H9 (cell line): Measurements from ENCODE around the gene RNF213. TPM values are rescaled to one million over a fixed set of nuclear protein-coding genes. Genes with fewer than 3 reads are reported as not detected.

Experiments
- DNase-seq: peaks from one replicate; pipeline ENCODE4 v3.0.0-alpha.2; 2017
- H2AFZ ChIP-seq: one replicate; pipeline ENCODE4 v1.6.1; 2013; ENCODE audit warnings: mild to moderate bottlenecking, low read length, control low read depth, moderate library complexity
- H2AK5ac ChIP-seq: 2 replicates; pipeline ENCODE4 v1.6.1; 2013; ENCODE audit warnings: low read length, control low read depth, mixed read lengths; ENCODE audit not compliant: insufficient read length
- H2BK120ac ChIP-seq: one replicate; pipeline ENCODE4 v1.6.1; 2013; ENCODE audit warnings: low read depth, mild to moderate bottlenecking, low read length, control low read depth, inconsistent platforms; ENCODE audit not compliant: poor library complexity, severe bottlenecking
- H2BK12ac ChIP-seq: 2 replicates; pipeline ENCODE4 v1.6.1; 2013; ENCODE audit warnings: low read length, control low read depth, mixed read lengths, low read depth; ENCODE audit not compliant: insufficient read length
- H2BK15ac ChIP-seq: 2 replicates; pipeline ENCODE4 v1.6.1; 2013; ENCODE audit warnings: low read depth, low read length, control low read depth
- H2BK20ac ChIP-seq: one replicate; pipeline ENCODE4 v1.6.1; 2013; ENCODE audit warnings: low read depth, mild to moderate bottlenecking, low read length, control low read depth, inconsistent platforms; ENCODE audit not compliant: poor library complexity, severe bottlenecking
- H2BK5ac ChIP-seq: 2 replicates; pipeline ENCODE4 v1.6.1; 2013; ENCODE audit warnings: low read length, control low read depth, mixed read lengths; ENCODE audit not compliant: insufficient read length
- H3K14ac ChIP-seq: 2 replicates; pipeline ENCODE4 v1.6.1; 2013; ENCODE audit warnings: low read length, control low read depth; ENCODE audit not compliant: insufficient read depth
- H3K18ac ChIP-seq: 2 replicates; pipeline ENCODE4 v1.6.1; 2013; ENCODE audit warnings: low read depth, mild to moderate bottlenecking, mixed read lengths, low read length, control low read depth; ENCODE audit not compliant: insufficient read length
- H3K23ac ChIP-seq: 2 replicates; pipeline ENCODE4 v1.6.1; 2013; ENCODE audit warnings: low read length, control low read depth, mixed read lengths, low read depth; ENCODE audit not compliant: insufficient read length
- H3K23me2 ChIP-seq: 2 replicates; pipeline ENCODE4 v1.6.1; 2013; ENCODE audit warnings: low read depth, mild to moderate bottlenecking, mixed read lengths, low read length, control low read depth; ENCODE audit not compliant: insufficient read length, poor library complexity, severe bottlenecking
- H3K27ac ChIP-seq: 2 replicates; pipeline ENCODE4 v1.5.1; 2013; ENCODE audit warnings: low read length, control low read depth, mixed read lengths, low read depth; ENCODE audit not compliant: insufficient read length
- H3K27me3 ChIP-seq: 2 replicates; pipeline ENCODE4 v1.6.1; 2013; ENCODE audit warnings: low read length, control low read depth, inconsistent platforms; ENCODE audit not compliant: insufficient read depth
- H3K4ac ChIP-seq: 2 replicates; pipeline ENCODE4 v1.6.1; 2013; ENCODE audit warnings: low read depth, mild to moderate bottlenecking, control low read depth, inconsistent platforms, low read length, moderate library complexity
- H3K4me1 ChIP-seq: 2 replicates; pipeline ENCODE4 v1.6.1; 2013; ENCODE audit warnings: low read length, control low read depth, inconsistent platforms; ENCODE audit not compliant: insufficient read depth
- H3K4me2 ChIP-seq: 2 replicates; pipeline ENCODE4 v1.6.1; 2013; ENCODE audit warnings: low read length, control low read depth, mixed read lengths; ENCODE audit not compliant: insufficient read length, insufficient read depth
- H3K56ac ChIP-seq: 2 replicates; pipeline ENCODE4 v1.6.1; 2013; ENCODE audit warnings: low read depth, mild to moderate bottlenecking, mixed read lengths, low read length, control low read depth; ENCODE audit not compliant: insufficient read length
- H3K79me1 ChIP-seq: 2 replicates; pipeline ENCODE4 v1.6.1; 2013; ENCODE audit warnings: low read depth, mild to moderate bottlenecking, moderate library complexity, low read length, control low read depth, inconsistent platforms; ENCODE audit not compliant: insufficient read depth, poor library complexity, severe bottlenecking
- H3K79me2 ChIP-seq: 2 replicates; pipeline ENCODE4 v1.6.1; 2013; ENCODE audit warnings: low read length, control low read depth, inconsistent platforms; ENCODE audit not compliant: insufficient read depth
- H3K9ac ChIP-seq: 2 replicates; pipeline ENCODE4 v1.6.1; 2013; ENCODE audit warnings: low read length, control low read depth, mixed read lengths; ENCODE audit not compliant: insufficient read length; ENCODE audit errors: extremely low read depth
- H3K9me3 ChIP-seq: one replicate; pipeline ENCODE4 v1.6.1; 2013; ENCODE audit warnings: low read depth, low read length, inconsistent platforms; ENCODE audit not compliant: control insufficient read depth
- H3T11ph ChIP-seq: one replicate; pipeline ENCODE4 v1.6.1; 2013; ENCODE audit warnings: mild to moderate bottlenecking, low read length, control low read depth, inconsistent platforms
- H4K20me1 ChIP-seq: one replicate; pipeline ENCODE4 v1.6.1; 2013; ENCODE audit not compliant: control insufficient read depth, insufficient read length, insufficient read depth
- H4K5ac ChIP-seq: 2 replicates; pipeline ENCODE4 v1.6.1; 2013; ENCODE audit warnings: low read depth, mild to moderate bottlenecking, mixed read lengths, low read length, control low read depth; ENCODE audit not compliant: insufficient read length
- H4K8ac ChIP-seq: replicated peaks from 2 replicates; pipeline ENCODE4 v1.6.1; 2013; ENCODE audit warnings: low read length, control low read depth, mixed read lengths, low read depth; ENCODE audit not compliant: insufficient read length
- H4K91ac ChIP-seq: 2 replicates; pipeline ENCODE4 v1.6.1; 2013; ENCODE audit warnings: low read depth, mild to moderate bottlenecking, moderate library complexity, mixed read lengths, low read length, control low read depth; ENCODE audit not compliant: insufficient read length
- H3K27ac Mint-ChIP-seq, 3 experiments: 2 replicates in 2 of 3; 3 replicates in 1 of 3; pipeline ENCODE4 v1.8.0; 2020 to 2021; ENCODE audit warnings: mixed read lengths in 3 of 3, mild to moderate bottlenecking in 1 of 3, moderate library complexity in 1 of 3
- H3K27me3 Mint-ChIP-seq: 2 replicates; pipeline ENCODE4 v1.8.0; 2021; ENCODE audit warnings: low read depth, mild to moderate bottlenecking, moderate library complexity, mixed read lengths
- H3K36me3 Mint-ChIP-seq, 3 experiments: 2 replicates in 2 of 3; 3 replicates in 1 of 3; pipeline ENCODE4 v1.8.0; 2020 to 2021; ENCODE audit warnings: low read depth in 3 of 3, mixed read lengths in 3 of 3; ENCODE audit not compliant: insufficient read depth in 1 of 3
- H3K4me1 Mint-ChIP-seq, 2 experiments: 2 replicates each; pipeline ENCODE4 v1.8.0; 2020; ENCODE audit warnings: mixed read lengths in 2 of 2
- H3K4me3 Mint-ChIP-seq, 2 experiments: 2 replicates in 1 of 2; 3 replicates in 1 of 2; pipeline ENCODE4 v1.8.0; 2020 to 2021; ENCODE audit warnings: mild to moderate bottlenecking in 2 of 2, mixed read lengths in 2 of 2, moderate library complexity in 1 of 2
- H3K9me3 Mint-ChIP-seq, 2 experiments: 2 replicates in 1 of 2; 3 replicates in 1 of 2; pipeline ENCODE4 v1.8.0; 2020; ENCODE audit warnings: mild to moderate bottlenecking in 2 of 2, mixed read lengths in 2 of 2, moderate library complexity in 1 of 2
- WGBS: extraction: QIAGEN DNeasy Blood & Tissue Kit; methylation state at CpG from one replicate; pipeline ENCODE4 v1.1.7; 2013; ENCODE audit warnings: missing lambda C conversion rate, low lambda C conversion rate, mixed read lengths; ENCODE audit not compliant: insufficient read length; ENCODE audit errors: extremely low coverage; 5-methylcytosine and 5-hydroxymethylcytosine counted together
- total RNA-seq: library from RNA; stranded (reverse); gene quantifications from 2 replicates; pipeline ENCODE4 v1.2.1, GENCODE V29; 2021
- TF ChIP-seq, protein P1 (sequence below): fragments of 200-600 bp; sonication (generic); conservative IDR thresholded peaks from 3 replicates; pipeline ENCODE4 v1.8.0; 2021; ENCODE audit warnings: antibody characterized with exemption, mild to moderate bottlenecking

Gene RNF213
- total RNA-seq, 1 experiment from 2014 or later: 34.3 TPM

DNA sequence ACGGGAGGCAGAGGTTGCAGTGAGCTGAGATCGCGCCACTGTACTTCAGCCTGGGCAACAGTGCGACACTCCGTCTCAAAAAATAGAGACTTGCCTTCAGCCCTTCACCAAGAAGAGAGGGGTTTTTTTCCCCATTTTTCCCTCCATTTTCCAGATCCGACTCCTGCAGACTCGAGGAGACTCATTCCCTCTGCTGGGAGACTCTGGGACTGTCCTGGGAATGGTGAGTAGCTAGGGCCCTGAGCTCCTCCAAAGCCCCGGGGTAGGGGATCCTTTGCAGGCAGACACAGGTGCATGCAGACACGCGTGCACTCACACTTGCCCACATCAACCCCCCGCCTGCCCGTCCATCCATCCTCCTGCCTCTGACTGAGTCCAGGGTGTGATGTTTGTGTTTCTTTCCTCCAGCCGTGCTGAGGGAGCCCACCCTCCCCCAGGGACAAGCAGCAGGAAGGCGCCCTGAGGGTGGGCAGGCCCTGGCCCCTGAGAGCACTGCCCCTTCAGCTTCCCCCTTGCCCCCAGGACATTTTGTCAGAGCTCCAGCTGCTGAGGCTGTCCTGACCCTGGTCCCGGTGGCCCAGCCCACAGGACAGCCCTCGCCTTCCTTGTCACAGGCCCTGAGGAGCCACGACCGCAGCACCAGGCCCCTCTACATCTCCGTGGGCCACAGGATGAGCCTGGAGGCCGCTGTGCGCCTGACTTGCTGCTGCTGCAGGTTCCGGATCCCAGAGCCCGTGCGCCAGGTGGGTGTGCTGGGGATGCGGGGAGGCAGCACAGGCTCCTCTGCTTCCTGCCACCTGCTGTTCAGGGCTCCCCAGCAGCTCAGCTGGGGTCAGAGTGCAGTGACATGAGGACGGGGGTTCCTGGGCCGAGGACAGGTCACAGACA is 164.5 kb downstream of the RNF213 start:
- TF ChIP-seq, protein P1, sequence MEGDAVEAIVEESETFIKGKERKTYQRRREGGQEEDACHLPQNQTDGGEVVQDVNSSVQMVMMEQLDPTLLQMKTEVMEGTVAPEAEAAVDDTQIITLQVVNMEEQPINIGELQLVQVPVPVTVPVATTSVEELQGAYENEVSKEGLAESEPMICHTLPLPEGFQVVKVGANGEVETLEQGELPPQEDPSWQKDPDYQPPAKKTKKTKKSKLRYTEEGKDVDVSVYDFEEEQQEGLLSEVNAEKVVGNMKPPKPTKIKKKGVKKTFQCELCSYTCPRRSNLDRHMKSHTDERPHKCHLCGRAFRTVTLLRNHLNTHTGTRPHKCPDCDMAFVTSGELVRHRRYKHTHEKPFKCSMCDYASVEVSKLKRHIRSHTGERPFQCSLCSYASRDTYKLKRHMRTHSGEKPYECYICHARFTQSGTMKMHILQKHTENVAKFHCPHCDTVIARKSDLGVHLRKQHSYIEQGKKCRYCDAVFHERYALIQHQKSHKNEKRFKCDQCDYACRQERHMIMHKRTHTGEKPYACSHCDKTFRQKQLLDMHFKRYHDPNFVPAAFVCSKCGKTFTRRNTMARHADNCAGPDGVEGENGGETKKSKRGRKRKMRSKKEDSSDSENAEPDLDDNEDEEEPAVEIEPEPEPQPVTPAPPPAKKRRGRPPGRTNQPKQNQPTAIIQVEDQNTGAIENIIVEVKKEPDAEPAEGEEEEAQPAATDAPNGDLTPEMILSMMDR: peak; percentile 18; the same call in 1 of the 3 replicates
- H3K27ac ChIP-seq: no peak overlapping the region
- no CpG with 5 or more reads among the region's 27 CpGs for WGBS
- H2AK5ac ChIP-seq: no peak overlapping the region
- H2BK12ac ChIP-seq: no peak overlapping the region
- no peak overlapping the region for H3K23ac ChIP-seq
- H3K14ac ChIP-seq: no peak overlapping the region
- no peak overlapping the region for H2AFZ ChIP-seq
- no peak overlapping the region for H3K9ac ChIP-seq
- H3K4me2 ChIP-seq: no peak overlapping the region
- H3T11ph ChIP-seq: no peak overlapping the region
- H4K5ac ChIP-seq: no peak overlapping the region
- H3K4me3 Mint-ChIP-seq: no peak overlapping the region
- no peak overlapping the region for H4K91ac ChIP-seq
- no peaks in the 10 kb centered on the region for H3K9me3 Mint-ChIP-seq
- H3K4me1 Mint-ChIP-seq: peaks cover 4 to 12% of the 10 kb centered on the region in 2 experiments
- no peak overlapping the region for H2BK120ac ChIP-seq
- H4K20me1 ChIP-seq: no peaks in the 10 kb centered on the region
- H3K27me3 ChIP-seq: no peaks in the 10 kb centered on the region
- H3K18ac ChIP-seq: no peak overlapping the region
- no peak overlapping the region for H4K8ac ChIP-seq
- H2BK20ac ChIP-seq: no peak overlapping the region
- H3K23me2 ChIP-seq: no peaks in the 10 kb centered on the region
- no peak overlapping the region for H3K4ac ChIP-seq
- H3K27ac Mint-ChIP-seq: no peak overlapping the region
- H3K79me1 ChIP-seq: no peaks in the 10 kb centered on the region
- H3K9me3 ChIP-seq: no peaks in the 10 kb centered on the region
- H3K79me2 ChIP-seq: no peaks in the 10 kb centered on the region
- H2BK5ac ChIP-seq: no peak overlapping the region
- H3K56ac ChIP-seq: no peak overlapping the region
- H3K27me3 Mint-ChIP-seq: peaks cover 2% of the 10 kb centered on the region
- no peaks in the 10 kb centered on the region for H3K36me3 Mint-ChIP-seq
- H3K4me1 ChIP-seq: no peaks in the 10 kb centered on the region
- H2BK15ac ChIP-seq: no peak overlapping the region
- DNase-seq: no peak
